ENCODE results near the gene IGSF21. TPM values are rescaled to one million over a fixed set of nuclear protein-coding genes. Genes with fewer than 3 reads are reported as not detected.

The IGSF21 gene
- polyA plus RNA-seq, 4 donors: 0.17 to 0.49 (median 0.39) TPM

DNA sequence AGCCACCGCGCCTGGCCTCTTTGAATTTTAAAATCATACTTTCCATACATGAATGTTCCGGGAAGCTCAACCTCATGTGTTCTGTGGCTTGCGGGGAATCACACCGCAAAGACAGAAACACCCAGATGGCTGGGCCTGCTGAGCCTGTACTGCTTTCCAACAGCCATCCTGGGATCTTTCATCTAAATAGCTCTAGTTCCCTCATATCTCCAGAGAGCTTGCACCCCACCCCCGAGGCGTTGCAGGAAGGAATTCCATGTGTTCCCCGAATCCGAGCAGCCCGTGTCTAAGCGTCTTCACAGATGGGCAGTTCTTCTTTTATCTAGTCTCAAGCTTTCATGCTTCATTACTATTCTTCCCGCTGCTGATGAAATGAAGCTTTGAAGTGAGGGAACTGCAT is 66.4 kb downstream of the IGSF21 start:
- DNase-seq (ENCODE audit: low read depth in 4 of 4, low spot score in 3 of 4): no peak

DNA sequence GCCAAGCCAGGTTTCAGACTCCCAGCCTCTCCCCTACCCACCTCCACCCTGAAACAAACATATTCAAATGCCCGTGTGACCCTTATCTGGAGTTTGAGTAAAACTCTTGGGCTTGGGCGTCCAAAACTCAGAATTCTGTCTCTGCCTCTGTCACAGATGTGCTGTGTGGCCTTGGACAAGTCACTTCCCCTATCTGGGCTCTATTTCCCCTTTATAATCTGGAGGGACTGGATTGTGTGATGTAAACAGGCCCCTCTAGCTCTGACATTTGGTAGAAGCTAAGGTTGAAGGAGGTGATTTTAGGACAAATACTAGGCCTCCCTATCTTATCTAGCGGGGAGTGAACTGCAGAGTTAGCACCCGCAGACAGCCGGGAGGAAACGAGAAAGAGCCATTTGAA is 67.5 kb downstream of the IGSF21 start:
- DNase-seq (ENCODE audit: low read depth in 4 of 4, low spot score in 3 of 4): no peak

DNA sequence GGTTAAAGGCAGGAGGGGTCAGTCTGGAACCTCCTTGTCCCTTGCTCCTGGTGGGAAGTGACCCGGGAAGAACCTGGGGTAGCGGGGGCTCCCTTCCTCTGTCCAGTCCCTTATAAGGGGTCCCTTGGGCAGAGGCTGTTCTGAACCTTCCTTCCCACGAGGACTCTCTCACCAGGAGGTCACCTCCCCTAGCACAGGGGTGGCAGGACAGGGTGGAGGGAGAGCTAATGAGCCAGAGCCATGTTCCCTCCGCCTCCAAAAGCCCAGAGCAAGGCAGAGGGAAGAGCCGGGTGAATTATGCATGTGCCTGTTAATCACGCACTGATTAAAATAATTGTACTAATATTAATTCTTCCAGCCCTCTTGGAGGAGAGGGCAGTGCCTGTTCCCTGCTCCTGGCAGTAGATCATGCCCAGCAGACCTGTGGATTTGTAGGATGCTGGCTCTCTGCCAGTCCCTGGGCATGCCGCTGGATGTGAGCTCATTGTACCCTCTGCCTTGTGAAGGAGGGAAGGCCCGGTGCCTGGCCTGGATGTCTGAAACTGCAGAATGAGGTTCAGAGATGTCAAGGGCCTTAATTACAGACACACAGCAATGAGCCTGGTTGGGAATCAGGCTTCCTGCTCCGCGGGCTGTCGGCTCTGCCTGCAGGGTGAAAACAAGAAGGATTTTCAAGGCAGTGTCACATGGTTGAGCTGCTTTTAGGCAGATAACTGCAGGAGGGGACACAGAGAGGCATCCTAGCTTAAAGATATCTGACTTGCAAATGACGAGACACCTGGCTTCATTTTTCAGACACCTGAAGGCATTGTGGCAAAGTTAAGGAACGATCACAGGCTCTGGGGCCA is 68.2 kb downstream of the IGSF21 start:
- DNase-seq (ENCODE audit: low read depth in 4 of 4, low spot score in 3 of 4): no peak

DNA sequence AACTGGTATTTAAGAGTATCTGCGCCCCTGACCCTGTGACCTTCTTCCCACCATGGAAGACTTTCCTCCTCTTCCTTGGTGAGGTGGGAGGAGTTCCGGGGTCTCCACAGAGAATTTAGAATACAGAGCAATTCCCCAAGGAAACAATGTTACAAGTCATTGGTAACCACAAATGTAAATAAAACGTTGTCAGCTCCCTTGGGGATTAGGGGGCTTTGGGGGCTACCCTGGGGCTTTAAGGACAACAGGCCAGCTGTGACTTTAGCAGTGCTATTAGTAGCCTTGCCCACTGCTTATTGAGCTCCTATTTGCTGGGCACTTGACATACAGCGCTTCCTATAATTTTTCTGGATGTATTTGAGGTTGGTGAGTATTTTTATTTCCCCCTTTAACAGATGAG is 69.0 kb downstream of the IGSF21 start:
- DNase-seq (ENCODE audit: low read depth in 4 of 4, low spot score in 3 of 4): no peak

DNA sequence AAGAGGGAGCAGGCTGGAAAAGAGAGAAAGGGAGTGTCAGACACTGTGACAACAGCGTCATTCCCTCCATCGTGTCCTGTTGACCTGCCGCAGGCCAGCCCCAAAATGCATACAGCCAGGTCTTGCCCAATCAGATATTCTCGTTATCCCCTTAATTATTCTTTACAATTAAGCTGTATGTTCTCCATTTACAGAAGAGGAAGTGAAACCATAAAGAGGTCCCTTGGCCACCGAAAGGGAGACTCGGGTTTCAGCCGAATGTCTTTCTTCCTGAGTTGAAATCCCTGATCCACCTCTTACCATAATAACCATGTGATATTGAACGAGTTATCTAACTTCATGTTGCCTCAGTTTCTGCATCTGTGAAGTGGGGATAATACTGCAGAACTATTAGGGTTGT is 70.5 kb downstream of the IGSF21 start:
- DNase-seq (ENCODE audit: low read depth in 4 of 4, low spot score in 3 of 4): no peak

DNA sequence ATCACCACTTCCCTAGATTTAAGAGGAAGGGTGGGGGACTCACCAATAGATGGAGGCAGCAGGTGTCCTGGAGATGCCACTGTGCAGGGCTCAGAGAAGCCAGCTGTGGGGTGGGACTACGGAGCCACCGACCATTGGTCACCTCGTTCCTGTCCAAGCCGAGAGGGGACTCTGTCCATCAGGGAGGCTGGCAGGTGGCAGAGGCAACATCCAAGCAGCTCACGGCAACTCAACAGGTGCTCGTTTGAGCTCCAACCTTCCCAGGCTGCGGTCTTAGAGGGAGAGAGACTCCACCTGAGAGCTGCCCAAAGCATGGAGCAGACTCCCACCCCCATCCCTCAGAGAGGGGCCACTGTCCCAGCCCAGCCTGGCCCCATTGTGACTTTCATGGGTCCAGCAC is 71.4 kb downstream of the IGSF21 start:
- no peak for DNase-seq (ENCODE audit: low read depth in 4 of 4, low spot score in 3 of 4)

DNA sequence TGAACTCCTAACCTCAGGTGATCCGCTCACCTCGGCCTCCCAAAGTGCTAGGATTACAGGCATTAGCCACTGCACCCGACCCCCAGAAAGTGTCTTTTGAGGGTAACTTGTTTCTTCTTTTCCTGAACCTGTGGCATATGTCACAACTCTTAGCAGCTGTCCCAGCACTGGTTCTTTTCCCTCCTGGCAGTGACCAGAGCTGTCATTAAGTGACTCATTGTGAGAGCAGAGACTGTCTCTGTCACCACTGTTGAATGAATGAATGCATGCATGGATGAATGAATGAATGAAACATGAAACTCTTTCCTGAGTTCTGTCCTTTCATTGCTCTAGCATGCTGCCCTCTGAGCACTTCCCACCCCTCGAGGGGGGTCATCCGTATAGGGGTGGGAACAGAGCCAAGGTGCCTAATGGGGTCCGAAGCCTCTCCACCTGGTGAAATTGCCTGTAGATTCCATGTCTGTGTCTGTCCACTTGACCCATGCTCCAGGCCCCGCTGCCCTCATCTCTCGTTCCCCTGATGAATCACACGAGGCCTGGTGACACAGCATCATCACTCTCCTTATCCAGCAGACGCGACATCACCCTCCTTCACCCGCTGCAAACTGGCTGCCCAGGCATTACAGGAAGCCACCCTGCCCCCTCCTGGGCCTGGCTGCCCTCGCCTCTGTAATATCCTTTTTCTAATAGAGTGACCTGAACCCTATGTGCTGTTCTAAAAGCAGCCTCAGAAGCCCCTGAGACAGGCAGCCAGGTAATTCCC is 75.0 kb downstream of the IGSF21 start:
- DNase-seq (ENCODE audit: low read depth in 4 of 4, low spot score in 3 of 4): no peak

DNA sequence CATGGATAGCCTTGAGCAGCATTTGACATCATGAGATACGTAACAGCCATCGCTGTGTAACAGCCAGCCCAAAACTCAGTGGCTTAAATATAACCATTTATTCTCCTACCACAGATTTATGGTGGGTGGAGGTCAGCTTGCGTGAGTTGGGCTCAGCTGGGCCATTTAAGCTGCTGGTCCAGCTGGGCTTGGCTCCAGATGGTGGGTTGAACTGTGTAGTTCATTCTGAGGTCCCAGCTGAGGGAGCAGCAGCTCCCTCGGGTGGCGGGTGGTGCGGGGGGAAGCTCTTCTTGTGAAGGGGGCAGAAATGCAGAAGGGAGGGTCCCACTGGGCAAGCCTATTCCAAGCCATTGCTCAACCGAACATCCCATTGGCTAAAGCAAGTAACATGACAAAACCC is 75.9 kb downstream of the IGSF21 start:
- no peak for DNase-seq (ENCODE audit: low read depth in 4 of 4, low spot score in 3 of 4)

DNA sequence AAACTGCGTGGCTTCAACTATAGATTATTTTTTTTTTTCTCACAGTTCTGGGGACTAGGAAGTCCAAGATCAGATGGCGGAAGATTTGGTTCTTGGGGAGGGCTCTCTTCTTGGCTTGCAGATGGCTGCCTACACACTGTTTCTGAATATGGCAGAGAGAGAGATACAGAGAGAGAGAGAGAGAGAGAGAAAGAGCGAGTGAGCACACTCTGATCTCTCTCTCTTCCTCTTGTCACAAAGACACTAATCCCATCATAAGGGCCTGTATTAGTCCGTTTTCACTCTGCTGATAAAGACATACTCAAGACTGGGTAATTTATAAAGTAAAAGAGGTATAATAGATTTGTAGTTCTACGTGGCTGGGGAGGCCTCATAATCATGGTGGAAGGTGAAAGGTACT is 79.5 kb downstream of the IGSF21 start:
- no peak for DNase-seq (ENCODE audit: low read depth in 4 of 4, low spot score in 3 of 4)

DNA sequence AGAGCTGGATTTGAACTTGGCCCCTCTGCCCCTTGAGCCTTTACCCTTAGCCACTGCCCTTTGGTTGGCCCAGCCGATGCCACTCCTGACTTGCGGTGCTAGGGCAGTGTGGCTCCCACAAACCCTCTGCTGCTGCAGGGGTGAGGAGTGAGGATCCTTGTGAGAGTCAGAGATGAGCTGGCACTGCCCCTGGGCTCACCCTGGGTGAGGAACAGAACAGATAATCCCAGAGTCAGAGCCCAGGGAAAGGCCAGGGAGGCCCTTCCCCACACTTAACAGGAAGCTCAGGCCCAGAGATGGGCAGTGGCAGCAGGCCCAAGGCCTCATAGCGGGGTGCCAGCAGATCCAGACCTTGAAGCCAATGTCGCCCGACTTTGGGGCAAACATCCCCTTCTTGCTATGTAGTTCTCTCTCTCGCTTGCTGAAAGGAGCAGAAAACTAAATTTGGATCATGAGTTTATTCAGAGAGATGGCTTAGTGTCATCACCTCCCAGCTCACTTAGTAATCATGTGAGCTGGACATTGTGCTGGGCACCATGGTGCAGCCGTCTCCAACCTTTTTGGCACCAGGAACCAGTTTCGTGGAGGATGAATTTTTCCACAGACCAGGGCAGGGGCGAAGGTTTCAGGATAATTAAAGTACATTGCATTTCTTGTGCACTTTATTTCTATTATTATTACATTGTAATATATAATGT is 81.4 kb downstream of the IGSF21 start:
- no peak for DNase-seq (ENCODE audit: low read depth in 4 of 4, low spot score in 3 of 4)

DNA sequence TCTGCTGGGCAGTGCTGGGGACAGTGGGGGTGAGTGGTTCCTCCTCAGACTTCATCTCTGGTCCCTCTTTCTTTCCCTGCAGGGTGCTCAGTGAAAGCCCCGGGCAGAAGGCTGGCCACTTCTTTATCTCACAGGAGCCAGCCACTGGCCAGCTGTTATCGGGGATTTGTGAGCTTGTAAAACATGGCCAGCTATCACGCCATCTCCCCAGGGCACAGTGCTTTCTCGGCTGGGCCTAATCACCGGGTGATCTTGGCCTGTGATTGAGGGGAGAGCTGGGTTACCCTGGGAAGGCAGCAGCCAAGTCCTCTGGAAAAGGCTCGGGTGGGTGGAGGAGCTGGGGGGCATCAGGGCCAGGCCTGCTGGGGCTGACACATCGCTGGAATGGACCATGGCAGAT is 83.0 kb downstream of the IGSF21 start:
- no peak for DNase-seq (ENCODE audit: low read depth in 4 of 4, low spot score in 3 of 4)

DNA sequence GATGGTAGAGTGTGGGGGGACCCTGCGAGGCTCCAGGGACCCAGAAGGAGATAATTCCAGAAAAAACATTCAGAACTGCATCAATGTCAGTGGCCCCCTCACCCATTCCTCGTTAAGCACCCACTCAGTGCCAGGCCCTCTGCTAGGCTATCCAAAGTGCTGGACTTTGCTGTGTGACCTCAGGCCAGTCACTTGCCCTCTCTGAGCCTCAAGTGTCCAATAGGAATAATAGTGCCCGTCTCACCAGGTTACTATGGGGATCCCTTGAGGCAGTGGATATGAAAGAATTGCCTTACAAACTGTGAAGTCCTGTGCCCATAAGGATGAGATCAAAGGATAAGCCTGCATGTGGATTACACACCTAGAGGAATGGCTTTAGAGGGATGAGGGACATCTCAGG is 83.4 kb downstream of the IGSF21 start:
- no peak for DNase-seq (ENCODE audit: low read depth in 4 of 4, low spot score in 3 of 4)

DNA sequence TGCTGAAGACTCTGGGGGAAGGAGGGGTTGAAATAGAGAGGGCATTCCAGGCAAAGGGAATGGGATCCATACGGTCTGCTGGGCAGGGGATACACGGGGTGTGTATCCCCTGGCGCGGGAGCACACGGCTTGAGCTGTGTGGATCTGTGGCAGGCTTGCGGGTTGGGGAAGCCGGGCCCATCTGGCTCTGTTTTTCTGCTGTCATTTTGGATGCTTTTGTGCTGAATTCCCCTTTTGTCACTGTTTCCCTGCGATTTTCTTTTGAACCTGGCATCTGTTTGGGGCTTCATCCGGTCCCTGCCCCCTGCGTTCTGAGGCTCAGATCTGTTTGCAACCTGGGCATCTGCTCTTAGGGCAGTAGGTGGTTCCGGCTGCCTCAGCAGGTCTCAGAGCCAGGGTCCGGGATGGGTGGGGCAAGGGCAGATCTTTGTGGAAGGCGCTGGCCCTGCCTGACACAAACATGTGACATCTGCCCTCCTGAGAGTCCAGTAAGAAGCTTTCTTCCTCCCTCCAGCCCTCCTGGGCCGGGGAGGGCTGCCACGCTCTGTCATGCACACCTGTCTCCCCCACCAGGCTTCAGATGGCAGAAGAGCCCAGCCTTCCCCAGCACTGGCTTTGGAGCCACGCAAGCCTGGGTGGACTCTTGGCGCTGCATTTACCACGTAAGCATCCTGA is 84.0 kb downstream of the IGSF21 start:
- DNase-seq (ENCODE audit: low read depth in 4 of 4, low spot score in 3 of 4): no peak

DNA sequence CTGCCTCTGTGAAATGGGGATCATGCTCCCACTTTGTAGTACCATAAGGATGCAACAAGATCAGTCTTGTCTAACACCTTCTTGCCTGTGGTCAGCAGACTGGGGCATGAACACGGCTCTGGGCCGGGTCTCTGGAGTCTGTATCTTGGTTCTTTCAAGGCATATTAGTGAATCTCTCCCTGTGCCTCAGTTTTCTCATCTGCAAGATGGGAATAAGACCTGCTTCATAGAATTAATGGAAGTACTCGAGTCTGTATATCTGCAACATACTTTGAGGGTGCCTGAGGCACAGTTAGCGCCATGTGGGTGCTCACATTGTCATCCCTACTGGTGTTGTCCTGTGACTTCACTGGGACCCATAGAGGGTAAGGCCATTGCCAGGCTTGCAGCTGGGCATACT is 84.6 kb downstream of the IGSF21 start:
- DNase-seq (ENCODE audit: low read depth in 4 of 4, low spot score in 3 of 4): no peak

DNA sequence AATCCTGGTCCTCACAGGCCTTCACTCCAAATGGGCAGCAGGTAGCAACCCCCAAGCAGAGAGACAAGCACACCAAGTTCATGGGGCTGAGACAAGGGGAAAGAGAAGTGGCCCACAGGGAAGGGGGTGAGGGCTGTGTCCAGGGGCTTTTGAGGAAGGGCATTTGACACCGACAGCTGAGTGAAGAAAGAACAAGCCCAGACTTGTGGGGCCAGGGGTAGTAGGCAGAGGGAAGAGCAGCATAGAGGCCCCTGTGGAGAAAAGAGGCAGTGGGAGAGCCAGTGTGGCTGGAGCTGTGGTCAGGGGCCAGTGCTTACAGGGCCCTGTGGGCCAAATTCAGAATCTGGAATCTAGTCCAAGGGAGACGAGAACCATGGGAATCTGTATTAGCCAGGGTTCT is 85.4 kb downstream of the IGSF21 start:
- no peak for DNase-seq (ENCODE audit: low read depth in 4 of 4, low spot score in 3 of 4)

DNA sequence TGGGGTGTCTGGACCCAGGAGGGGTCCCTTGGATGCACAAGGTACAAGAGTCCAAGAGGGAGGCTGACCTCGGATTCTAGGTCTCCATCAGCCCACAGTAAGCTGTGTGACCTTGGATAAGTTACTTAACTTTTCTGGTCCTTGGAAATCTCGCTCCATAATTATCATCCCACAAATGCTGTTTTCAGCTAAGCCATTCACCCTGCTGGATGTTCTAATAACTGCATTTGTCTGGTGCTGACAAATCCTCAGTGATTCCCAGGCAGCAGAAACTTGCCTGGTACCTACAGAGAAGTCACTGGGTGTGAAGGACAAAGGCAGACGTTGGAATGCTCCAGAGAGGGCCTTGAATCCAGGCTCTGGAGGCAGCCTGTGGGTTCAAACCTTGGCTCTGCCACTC is 89.7 kb downstream of the IGSF21 start:
- DNase-seq (ENCODE audit: low read depth in 4 of 4, low spot score in 3 of 4): no peak

DNA sequence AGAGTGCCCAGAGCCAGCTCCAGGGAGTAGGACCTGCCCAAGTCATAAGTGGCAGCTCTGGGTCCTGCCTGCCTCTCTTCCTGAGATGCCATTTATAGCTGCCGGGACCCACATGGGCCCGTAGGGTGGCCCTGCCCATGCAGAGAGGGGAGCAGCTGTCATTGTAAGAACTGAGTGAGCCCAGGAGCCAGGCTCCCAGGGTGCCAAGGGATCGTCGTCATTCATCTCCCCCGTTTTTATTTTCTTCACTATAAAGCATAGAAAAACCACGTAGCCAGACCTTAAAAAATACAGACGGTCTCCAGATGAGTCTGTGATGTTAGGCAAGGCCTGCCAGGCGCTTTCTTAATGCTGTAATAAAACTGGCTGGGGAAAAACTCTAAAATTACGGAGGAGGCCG is 90.7 kb downstream of the IGSF21 start:
- DNase-seq (ENCODE audit: low read depth in 4 of 4, low spot score in 3 of 4): no peak

DNA sequence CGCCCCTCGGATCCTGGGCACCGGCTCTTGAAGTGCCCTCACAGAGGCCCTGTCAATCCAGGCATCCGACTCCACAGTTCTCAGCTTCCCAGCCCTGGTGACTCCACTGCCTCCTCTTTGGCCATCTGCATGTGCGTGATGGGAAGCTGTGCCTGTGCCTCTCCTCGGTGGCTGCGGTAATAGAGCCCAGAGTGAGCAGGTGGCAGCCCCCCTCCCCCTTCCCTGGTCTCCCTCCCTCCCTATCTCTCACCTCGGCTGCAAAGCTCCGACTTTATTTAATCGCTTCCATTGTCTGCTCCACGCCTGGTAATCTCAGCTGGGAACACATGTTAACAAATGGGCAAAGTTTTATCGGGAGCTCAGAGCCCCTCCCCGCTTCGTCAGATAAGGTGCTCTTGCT is 91.9 kb downstream of the IGSF21 start:
- no peak for DNase-seq (ENCODE audit: low read depth in 4 of 4, low spot score in 3 of 4)

DNA sequence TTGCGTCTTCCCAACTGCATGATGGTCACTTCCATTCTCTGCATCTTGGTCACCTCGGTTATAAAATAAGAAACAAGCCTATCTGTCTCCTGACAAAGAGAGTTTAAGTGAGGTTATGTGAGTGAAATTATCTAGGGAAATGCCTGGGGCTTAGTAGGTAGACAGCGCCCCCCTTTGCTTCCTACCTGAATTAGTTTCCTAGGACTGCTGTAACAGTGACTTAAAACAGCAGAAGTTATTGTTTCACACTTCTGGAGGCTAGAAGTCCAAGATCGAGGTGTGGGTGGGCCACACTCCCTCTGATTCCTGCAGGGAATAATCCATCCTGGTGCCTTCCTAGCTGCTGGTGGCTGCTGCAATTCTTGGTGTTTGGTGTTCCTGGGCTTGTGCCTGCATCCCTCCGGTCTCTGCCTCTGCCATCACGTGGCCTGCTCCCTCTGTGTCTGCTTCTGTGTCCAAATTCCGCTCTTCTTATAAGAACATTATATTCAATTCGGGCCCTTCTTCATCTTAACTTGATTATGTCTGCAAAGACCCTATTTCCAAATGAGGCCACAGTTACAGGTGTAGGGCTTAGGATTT is 92.6 kb downstream of the IGSF21 start:
- no peak for DNase-seq (ENCODE audit: low read depth in 4 of 4, low spot score in 3 of 4)

DNA sequence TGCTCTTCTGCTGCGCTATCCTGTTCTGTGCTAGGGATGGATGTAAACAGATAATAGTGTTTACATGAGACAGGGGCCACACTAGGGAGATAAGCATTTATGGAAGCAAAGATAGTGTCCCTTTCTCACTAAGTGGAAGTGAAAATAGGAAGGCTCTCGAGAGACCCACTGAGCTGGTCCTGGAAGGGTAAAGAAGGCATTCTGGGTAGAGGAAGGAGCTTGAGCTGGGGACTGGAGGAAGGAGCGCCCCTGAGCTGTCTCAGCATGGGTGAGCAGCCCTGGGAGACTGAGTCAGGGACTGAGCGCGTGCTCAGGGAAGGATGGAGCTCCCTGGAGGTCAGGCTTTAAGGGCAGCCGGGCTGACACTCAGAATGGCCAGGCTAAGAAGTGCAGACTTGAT is 93.3 kb downstream of the IGSF21 start:
- DNase-seq (ENCODE audit: low read depth in 4 of 4, low spot score in 3 of 4): no peak
